GM21390 (cell line): ENCODE data around the gene FBXO42.
"Not testable (repeated sequence)": the region's sequence is repeated elsewhere in the genome, so short reads cannot be mapped to it uniquely, and the experiment has no call there.

Source experiments
- ATAC-seq: cut with Tn5 transposase; IDR thresholded peaks from one replicate; pipeline ENCODE4 v1.9.1; 2021; ENCODE audit not compliant: unreplicated experiment

Gene FBXO42

GRCh38 chr1:16222716-16223115 lies 129.6 kb downstream of the FBXO42 start:
- ATAC-seq: not testable (repeated sequence)

DNA sequence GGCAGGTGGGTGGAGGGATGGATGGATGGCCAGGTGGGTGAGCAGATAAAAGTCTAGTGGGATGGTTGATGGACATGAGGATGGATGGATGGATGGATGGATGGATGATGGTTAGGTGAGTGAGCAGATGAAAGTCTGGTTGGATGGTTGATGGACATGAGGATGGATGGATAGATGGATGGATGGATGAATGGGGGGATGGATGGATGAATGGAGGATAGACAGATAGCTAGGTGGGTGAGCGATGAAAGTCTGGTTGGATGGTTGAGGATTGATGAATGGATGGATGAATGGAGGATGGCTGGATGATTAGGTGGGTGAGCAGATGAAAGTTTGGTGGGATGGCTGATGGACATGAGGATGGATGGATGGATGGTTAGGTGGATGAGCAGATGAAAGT lies 130.8 kb downstream of the FBXO42 start:
- ATAC-seq: no peak

- ATAC-seq: no peak
These were observed 132.2 kb downstream of the FBXO42 start for GRCh38 chr1:16219968-16220500.

DNA sequence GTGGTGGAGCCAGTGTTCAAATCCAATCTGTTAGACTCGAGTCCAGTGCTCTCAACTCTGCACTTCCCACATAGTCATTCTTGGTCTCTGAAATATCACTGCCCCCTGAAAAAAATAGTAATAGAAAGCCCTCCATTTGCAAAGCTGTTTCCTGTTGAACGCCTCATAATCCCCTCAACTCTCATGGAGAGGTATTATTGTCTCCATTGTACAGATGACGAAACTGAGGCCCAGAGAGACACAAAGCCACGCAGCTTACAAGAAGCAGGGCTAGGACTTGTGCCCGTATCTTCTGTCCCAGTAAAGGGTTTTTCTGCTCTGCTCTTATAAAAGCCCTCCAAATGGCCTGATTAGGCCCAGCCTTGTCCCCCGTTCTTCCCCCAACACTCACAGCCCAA lies 133.6 kb downstream of the FBXO42 start:
- ATAC-seq: no peak

GRCh38 chr1:16218014-16218673 lies 134.1 kb downstream of the FBXO42 start:
- ATAC-seq: no peak

- peak; percentile 87 for ATAC-seq
These were observed 135.1 kb downstream of the FBXO42 start for GRCh38 chr1:16217061-16217785.

- no peak for ATAC-seq
These were observed 136.2 kb downstream of the FBXO42 start for GRCh38 chr1:16215882-16216753.

DNA sequence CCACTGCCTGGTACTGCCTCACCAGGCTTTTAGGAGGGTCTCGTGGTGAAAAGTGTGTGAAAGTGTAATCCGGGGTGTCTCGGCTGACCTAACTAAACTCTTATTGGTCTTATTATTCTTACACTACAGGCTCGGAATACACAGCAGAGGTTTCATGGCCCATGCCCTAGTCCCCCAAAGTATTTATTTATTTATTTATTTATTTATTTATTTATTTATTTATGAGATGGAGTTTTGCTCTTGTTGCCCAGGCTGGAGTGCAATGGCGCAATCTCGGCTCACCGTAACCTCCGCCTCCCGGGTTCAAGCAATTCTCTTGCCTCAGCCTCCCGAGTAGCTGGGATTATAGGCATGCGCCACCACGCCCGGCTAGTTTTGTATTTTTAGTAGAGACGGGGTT lies 137.0 kb downstream of the FBXO42 start:
- ATAC-seq: not testable (repeated sequence)

- ATAC-seq: not testable (repeated sequence)
These were observed 138.7 kb downstream of the FBXO42 start for GRCh38 chr1:16213544-16213943.

- ATAC-seq: no peak
These were observed 139.3 kb downstream of the FBXO42 start for GRCh38 chr1:16213013-16213412.

- no peak for ATAC-seq
These were observed 139.9 kb downstream of the FBXO42 start, which contains the start of gene ARHGEF19 for GRCh38 chr1:16212251-16212961. ARHGEF19 (minus strand) TSS chr1:16212652; CDS start chr1:16209054, 3,598 bp downstream.

- no peak for ATAC-seq
These were observed 140.5 kb downstream of the FBXO42 start for GRCh38 chr1:16211824-16212223.

GRCh38 chr1:16210581-16210980 lies 141.7 kb downstream of the FBXO42 start:
- no peak for ATAC-seq

- ATAC-seq: no peak
These were observed 142.4 kb downstream of the FBXO42 start for GRCh38 chr1:16209847-16210407.

DNA sequence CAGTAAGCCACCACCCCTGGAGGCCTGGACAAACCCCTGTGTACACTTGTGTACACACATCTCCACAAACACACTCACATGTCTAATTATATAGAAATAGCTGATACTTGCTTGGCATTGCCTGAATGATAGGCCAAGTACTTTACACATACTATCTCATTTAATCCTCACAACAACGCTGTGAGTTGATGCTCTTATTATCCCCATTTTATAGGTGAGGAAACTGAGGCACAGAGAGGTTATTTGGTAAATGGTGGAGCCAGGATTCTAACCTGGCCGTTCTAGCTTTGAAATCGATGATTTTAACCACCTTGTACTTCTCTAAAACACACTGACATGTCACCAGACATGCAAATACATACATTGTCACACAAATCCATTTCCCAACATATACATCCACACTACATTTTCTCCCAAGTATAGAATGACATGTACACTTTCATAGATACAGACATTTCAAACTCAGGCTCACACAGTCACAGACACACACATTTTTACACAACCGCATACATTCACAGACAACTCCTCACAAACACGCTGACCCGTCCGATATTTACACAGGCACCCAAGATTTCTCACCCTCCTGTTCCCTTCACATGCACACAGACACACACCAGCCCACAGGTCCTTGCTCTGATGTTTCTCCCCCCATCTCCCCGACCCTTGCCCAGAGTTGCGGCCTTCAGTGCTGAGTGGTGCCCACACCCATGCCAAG lies 143.0 kb downstream of the FBXO42 start:
- no peak for ATAC-seq

- no peak for ATAC-seq
These were observed 143.9 kb downstream of the FBXO42 start for GRCh38 chr1:16208270-16208987.

GRCh38 chr1:16207318-16208269 lies 144.7 kb downstream of the FBXO42 start:
- ATAC-seq: no peak
